Liver (tissue), 3 donors: ENCODE results near the gene SEMA3C.

Experiments
- FOXA1 ChIP-seq: IDR thresholded peaks from 2 replicates; pipeline ENCODE4 v1.6.1; 2016; ENCODE audit warnings: antibody characterized with exemption
- GABPA ChIP-seq, 2 donors: IDR thresholded peaks in 1 of 2; conservative IDR thresholded peaks in 1 of 2; 2 replicates each; pipeline ENCODE4 v1.6.1; 2016; ENCODE audit warnings: antibody characterized with exemption in 2 of 2, mild to moderate bottlenecking in 1 of 2, moderate library complexity in 1 of 2
- RAD21 ChIP-seq, 2 donors: IDR thresholded peaks; 2 replicates each; pipeline ENCODE4 v1.6.1; 2016; ENCODE audit warnings: antibody characterized with exemption in 2 of 2, mild to moderate bottlenecking in 2 of 2
- SP1 ChIP-seq: IDR thresholded peaks from 2 replicates; pipeline ENCODE4 v1.6.1; 2018; ENCODE audit warnings: antibody characterized with exemption, mild to moderate bottlenecking
- YY1 ChIP-seq: IDR thresholded peaks from 2 replicates; pipeline ENCODE4 v1.6.1; 2016; ENCODE audit warnings: antibody characterized with exemption, mild to moderate bottlenecking
- TF ChIP-seq, protein P1 (sequence below): fragments of 150-350 bp; IDR thresholded peaks from 2 replicates; pipeline ENCODE4 v1.5.1; 2017; ENCODE audit warnings: improper control_type of control experiment, low read depth, low read length; ENCODE audit not compliant: missing input control
- TF ChIP-seq, protein P2 (sequence below): IDR thresholded peaks from 2 replicates; pipeline ENCODE4 v1.6.1; 2016; ENCODE audit warnings: antibody characterized with exemption, mild to moderate bottlenecking
- donor health status: healthy.
- donor health status: healthy.

DNA sequence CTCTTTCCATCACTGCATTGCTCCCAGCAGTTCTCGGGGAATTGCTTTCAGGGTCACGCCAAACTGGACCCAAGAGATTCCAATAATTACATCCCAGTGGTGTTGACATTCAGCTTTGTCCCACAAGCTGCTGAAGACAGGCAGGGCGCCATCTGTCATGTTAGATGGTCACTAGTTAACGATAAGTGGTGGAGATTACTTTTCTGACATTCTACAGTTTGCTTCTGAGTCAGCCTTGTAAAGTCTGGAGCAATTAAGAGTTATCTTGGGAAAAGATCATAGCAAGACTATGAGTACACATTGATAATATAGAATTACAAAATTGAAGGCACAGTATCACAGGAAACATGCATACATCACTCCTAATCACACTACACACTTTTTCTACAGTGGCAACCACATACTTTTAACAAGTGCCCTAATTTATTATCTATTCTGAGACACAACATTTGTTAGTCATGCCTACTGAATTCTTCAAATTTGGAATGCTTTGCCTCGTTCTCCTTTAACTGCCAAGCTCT is 41.9 kb downstream of the SEMA3C start:
- TF ChIP-seq YY1 (no peak), RAD21 (IDR thresholded peaks at IDR 0.05) (no peak), SP1 (no peak), GABPA (IDR thresholded peaks at IDR 0.05 in 1 of 2, conservative IDR thresholded peaks at IDR 0.05 in 1 of 2) (no peak), FOXA1 (no peak)
- TF ChIP-seq, protein P1, sequence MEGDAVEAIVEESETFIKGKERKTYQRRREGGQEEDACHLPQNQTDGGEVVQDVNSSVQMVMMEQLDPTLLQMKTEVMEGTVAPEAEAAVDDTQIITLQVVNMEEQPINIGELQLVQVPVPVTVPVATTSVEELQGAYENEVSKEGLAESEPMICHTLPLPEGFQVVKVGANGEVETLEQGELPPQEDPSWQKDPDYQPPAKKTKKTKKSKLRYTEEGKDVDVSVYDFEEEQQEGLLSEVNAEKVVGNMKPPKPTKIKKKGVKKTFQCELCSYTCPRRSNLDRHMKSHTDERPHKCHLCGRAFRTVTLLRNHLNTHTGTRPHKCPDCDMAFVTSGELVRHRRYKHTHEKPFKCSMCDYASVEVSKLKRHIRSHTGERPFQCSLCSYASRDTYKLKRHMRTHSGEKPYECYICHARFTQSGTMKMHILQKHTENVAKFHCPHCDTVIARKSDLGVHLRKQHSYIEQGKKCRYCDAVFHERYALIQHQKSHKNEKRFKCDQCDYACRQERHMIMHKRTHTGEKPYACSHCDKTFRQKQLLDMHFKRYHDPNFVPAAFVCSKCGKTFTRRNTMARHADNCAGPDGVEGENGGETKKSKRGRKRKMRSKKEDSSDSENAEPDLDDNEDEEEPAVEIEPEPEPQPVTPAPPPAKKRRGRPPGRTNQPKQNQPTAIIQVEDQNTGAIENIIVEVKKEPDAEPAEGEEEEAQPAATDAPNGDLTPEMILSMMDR, result no peak
- TF ChIP-seq, protein P2, sequence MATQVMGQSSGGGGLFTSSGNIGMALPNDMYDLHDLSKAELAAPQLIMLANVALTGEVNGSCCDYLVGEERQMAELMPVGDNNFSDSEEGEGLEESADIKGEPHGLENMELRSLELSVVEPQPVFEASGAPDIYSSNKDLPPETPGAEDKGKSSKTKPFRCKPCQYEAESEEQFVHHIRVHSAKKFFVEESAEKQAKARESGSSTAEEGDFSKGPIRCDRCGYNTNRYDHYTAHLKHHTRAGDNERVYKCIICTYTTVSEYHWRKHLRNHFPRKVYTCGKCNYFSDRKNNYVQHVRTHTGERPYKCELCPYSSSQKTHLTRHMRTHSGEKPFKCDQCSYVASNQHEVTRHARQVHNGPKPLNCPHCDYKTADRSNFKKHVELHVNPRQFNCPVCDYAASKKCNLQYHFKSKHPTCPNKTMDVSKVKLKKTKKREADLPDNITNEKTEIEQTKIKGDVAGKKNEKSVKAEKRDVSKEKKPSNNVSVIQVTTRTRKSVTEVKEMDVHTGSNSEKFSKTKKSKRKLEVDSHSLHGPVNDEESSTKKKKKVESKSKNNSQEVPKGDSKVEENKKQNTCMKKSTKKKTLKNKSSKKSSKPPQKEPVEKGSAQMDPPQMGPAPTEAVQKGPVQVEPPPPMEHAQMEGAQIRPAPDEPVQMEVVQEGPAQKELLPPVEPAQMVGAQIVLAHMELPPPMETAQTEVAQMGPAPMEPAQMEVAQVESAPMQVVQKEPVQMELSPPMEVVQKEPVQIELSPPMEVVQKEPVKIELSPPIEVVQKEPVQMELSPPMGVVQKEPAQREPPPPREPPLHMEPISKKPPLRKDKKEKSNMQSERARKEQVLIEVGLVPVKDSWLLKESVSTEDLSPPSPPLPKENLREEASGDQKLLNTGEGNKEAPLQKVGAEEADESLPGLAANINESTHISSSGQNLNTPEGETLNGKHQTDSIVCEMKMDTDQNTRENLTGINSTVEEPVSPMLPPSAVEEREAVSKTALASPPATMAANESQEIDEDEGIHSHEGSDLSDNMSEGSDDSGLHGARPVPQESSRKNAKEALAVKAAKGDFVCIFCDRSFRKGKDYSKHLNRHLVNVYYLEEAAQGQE, result no peak
